Large intestine (tissue), 3 donors: ENCODE results near the gene NPC1L1. TPM values are rescaled to one million over a fixed set of nuclear protein-coding genes. Genes with fewer than 3 reads are reported as not detected.
A peak's percentile ranks its signal among the peaks of the same experiment; 100 is the strongest.
"Not testable (repeated sequence)": the region's sequence is repeated elsewhere in the genome, so short reads cannot be mapped to it uniquely, and the experiment has no call there.

Source experiments
- DNase-seq, 2 donors: peaks; one replicate each; pipeline versions ENCODE4 v3.0.0 to v3.0.0-alpha.2; 2013
- H3K27ac ChIP-seq: one replicate; pipeline ENCODE4 v1.5.1; 2013; ENCODE audit warnings: low read length
- H3K27me3 ChIP-seq: 2 replicates; pipeline ENCODE4 v1.6.1; 2013; ENCODE audit warnings: low read length; ENCODE audit not compliant: control insufficient read depth, insufficient read depth
- H3K36me3 ChIP-seq: 2 replicates; pipeline ENCODE4 v1.6.1; 2013; ENCODE audit warnings: low read length; ENCODE audit not compliant: control insufficient read depth, insufficient read depth
- H3K4me1 ChIP-seq: one replicate; pipeline ENCODE4 v1.6.1; 2013; ENCODE audit warnings: low read length; ENCODE audit not compliant: control insufficient read depth, insufficient read depth
- H3K4me3 ChIP-seq: one replicate; pipeline ENCODE4 v1.5.1; 2013; ENCODE audit warnings: low read length
- H3K9me3 ChIP-seq: one replicate; pipeline ENCODE4 v1.6.1; 2013; ENCODE audit warnings: mild to moderate bottlenecking, low read depth, low read length, moderate library complexity; ENCODE audit not compliant: control insufficient read depth
- WGBS: methylation state at CpG from one replicate; pipeline ENCODE4 v1.1.5; 2013; ENCODE audit warnings: low lambda C conversion rate; ENCODE audit not compliant: insufficient coverage; 5-methylcytosine and 5-hydroxymethylcytosine counted together
- polyA plus RNA-seq: library from polyadenylated mRNA; unstranded; fragments of 120-200 nt; gene quantifications from one replicate; pipeline ENCODE4 v1.2.1, GENCODE V29; 2013

NPC1L1 gene
- polyA plus RNA-seq, 1 donor, result 63.9 TPM

DNA sequence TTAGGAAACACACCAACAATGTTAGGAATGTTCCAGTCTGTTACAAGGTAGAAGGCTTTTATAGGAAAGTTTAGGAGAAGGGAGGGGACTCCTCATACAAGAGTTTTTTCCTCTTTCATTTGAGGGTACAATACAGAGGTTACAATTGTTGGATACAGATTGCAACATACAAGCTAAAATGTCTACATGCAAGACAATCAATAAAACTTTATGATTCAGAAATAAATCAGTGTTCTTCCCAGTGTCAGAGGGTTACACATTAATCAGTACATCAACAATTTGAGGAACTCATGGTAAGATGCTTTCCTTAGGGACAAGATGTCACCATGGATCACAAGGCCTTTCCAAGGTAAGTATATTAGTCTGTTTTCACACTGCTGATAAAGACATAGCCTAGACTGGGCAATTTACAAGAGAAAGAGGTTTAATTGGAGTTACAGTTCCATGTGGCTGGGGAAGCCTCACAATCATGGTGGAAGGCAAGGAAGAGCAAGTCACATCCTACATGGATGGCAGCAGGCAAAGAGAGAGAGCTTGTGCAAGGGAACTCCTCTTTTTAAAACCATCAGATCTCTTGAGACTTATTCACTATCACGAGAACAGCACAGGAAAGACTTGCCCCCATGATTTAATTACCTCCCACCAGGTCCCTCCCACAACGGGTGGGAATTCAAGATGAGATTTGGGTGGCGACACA, 34.4 kb downstream of the NPC1L1 start:
- not testable (repeated sequence) for H3K36me3 ChIP-seq, H3K4me3 ChIP-seq, H3K9me3 ChIP-seq, DNase-seq, H3K27ac ChIP-seq, H3K4me1 ChIP-seq, H3K27me3 ChIP-seq
- no CpG with 5 or more reads among the region's 3 CpGs for WGBS

DNA sequence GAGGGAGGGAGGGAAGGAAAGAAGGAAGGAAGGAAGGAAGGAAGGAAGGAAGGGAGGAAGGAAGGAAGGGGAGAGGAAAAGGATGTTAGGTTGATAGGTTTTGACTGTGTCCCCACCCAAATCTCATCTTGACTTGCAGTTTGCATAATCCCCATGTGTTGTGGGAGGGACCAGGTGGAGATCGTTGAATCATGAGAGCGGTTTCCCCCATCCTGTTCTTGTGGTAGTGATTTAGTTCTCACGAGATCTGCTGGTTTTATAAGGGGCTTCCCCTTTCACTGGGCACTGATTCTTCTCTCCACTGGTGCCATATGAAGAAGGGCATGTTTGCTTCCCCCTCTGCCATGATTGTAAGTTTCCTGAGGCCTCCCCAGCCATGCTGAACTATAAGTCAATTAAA, 35.5 kb downstream of the NPC1L1 start:
- no CpG with 5 or more reads among the region's 3 CpGs for WGBS
- no peak overlapping the region for H3K27ac ChIP-seq
- no peaks in the 10 kb centered on the region for H3K9me3 ChIP-seq
- H3K27me3 ChIP-seq, result no peaks in the 10 kb centered on the region
- no peaks in the 10 kb centered on the region for H3K4me1 ChIP-seq
- H3K36me3 ChIP-seq, result no peaks in the 10 kb centered on the region
- no peak for DNase-seq
- no peak overlapping the region for H3K4me3 ChIP-seq

DNA sequence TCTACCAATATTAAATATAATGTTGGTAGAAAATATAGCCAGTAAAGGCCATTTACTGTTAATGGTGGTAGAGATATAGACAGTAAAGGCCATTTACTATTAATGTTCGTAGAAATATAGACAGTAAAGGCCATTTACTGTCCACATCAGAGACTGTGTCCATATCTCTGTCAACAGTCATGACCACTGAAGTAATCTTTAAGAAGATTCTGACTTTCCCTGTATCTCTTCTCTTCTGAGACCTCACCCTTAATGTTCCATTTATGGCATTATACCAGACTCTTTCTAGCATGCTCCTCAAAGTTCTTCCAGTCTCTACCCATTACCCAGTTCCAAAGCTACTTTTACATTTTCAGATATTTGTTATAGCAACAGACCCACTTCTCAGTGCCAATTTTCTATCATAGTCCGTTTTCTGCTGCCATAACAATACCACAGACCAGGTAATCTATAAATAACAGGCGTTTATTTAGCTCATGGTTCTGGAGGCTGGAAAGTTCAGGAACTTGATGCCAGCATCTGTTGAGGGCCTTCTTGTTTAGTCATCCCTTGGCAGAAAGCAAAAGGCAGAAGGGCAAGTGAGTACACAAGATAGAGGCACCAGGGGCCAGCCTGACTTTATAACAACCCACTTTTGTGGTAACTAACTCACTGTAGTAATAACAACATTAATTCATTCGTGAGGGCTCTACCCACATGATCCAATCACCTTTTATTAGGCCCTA, 42.7 kb downstream of the NPC1L1 start:
- H3K27ac ChIP-seq, result no peak overlapping the region
- H3K36me3 ChIP-seq, result no peaks in the 10 kb centered on the region
- WGBS, result no CpG with 5 or more reads among the region's 4 CpGs

DNA sequence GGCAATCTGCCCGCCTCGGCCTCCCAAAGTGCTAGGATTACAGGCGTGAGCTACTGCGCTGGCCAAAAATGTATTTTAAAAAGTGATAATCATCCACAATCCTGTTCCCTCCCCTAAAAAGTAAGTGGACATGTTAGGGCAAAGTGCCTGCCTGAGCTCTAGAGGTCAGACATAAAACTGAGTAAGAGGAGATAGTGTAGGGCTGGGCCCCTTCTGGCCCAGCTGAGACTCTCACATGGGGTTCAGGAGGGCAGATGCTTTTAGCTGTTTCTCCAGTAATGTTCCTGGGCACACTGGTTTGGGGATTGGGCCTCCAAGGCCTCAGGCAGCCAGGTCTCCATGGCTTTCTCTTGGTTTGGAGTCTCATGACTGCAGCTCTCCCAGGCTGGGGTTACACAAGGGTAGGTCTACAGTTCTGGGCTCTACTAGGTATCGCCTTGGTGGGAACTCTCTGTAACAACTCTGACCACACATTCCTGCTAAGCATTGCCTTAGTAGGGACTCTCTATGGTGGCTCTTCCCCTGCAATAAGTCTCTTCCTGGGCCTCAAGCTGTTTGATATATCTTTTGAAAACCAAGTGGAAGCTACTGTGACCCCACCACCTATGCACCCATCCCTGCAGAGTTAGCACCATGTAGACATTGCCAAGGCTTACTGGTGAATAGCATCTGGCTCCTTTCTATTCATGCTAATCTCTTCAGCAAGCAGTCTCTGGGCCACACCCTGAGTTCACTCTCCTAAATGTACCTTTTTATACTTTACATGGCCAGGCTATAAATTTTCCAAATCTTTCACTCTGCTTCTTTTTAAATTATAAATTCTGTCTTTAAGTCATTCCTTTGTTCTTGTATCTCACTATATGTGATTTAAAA, 43.7 kb downstream of the NPC1L1 start:
- H3K4me3 ChIP-seq, result no peak overlapping the region
- H3K9me3 ChIP-seq, result no peaks in the 10 kb centered on the region
- peaks cover 5% of the 10 kb centered on the region for H3K4me1 ChIP-seq
- H3K27ac ChIP-seq, result no peak overlapping the region
- DNase-seq, result peak; percentile 40 to 59
- H3K36me3 ChIP-seq, result no peaks in the 10 kb centered on the region
- WGBS, result no CpG with 5 or more reads among the region's 5 CpGs
- no peaks in the 10 kb centered on the region for H3K27me3 ChIP-seq

More for the DNA sequence above, 42.7 kb downstream of the NPC1L1 start:
- peaks cover 5% of the 10 kb centered on the region for H3K4me1 ChIP-seq
- H3K4me3 ChIP-seq, result no peak overlapping the region
- no peaks in the 10 kb centered on the region for H3K9me3 ChIP-seq
- no peak for DNase-seq
- H3K27me3 ChIP-seq, result no peaks in the 10 kb centered on the region

- no peaks in the 10 kb centered on the region for H3K27me3 ChIP-seq
- no peak for DNase-seq
- peaks cover 5% of the 10 kb centered on the region for H3K4me1 ChIP-seq
- H3K36me3 ChIP-seq, result no peaks in the 10 kb centered on the region
- H3K9me3 ChIP-seq, result no peaks in the 10 kb centered on the region
- no peak overlapping the region for H3K4me3 ChIP-seq
- H3K27ac ChIP-seq, result no peak overlapping the region
- WGBS, result no CpG with 5 or more reads among the region's 1 CpG
Measured at GRCh38 chr7:44496385-44496784, 44.7 kb downstream of the NPC1L1 start.

GRCh38 chr7:44494960-44495359, 46.2 kb downstream of the NPC1L1 start:
- H3K4me3 ChIP-seq, result no peak overlapping the region
- H3K27me3 ChIP-seq, result no peaks in the 10 kb centered on the region
- no peak for DNase-seq
- H3K27ac ChIP-seq, result no peak overlapping the region
- no peaks in the 10 kb centered on the region for H3K36me3 ChIP-seq
- peaks cover 5% of the 10 kb centered on the region for H3K4me1 ChIP-seq
- no peaks in the 10 kb centered on the region for H3K9me3 ChIP-seq
- 60% methylated on average over 1 of the region's 2 CpGs for WGBS

- 0% methylated on average over 2 of the region's 3 CpGs for WGBS
- H3K36me3 ChIP-seq, result no peaks in the 10 kb centered on the region
- H3K27ac ChIP-seq, result peak overlapping the region; percentile 90
- peak overlapping the region; percentile 75 for H3K4me3 ChIP-seq
- no peaks in the 10 kb centered on the region for H3K27me3 ChIP-seq
- DNase-seq, result no peak
- no peaks in the 10 kb centered on the region for H3K9me3 ChIP-seq
- H3K4me1 ChIP-seq, result peaks cover 20% of the 10 kb centered on the region
Measured at GRCh38 chr7:44491229-44491628, 49.9 kb downstream of the NPC1L1 start.

DNA sequence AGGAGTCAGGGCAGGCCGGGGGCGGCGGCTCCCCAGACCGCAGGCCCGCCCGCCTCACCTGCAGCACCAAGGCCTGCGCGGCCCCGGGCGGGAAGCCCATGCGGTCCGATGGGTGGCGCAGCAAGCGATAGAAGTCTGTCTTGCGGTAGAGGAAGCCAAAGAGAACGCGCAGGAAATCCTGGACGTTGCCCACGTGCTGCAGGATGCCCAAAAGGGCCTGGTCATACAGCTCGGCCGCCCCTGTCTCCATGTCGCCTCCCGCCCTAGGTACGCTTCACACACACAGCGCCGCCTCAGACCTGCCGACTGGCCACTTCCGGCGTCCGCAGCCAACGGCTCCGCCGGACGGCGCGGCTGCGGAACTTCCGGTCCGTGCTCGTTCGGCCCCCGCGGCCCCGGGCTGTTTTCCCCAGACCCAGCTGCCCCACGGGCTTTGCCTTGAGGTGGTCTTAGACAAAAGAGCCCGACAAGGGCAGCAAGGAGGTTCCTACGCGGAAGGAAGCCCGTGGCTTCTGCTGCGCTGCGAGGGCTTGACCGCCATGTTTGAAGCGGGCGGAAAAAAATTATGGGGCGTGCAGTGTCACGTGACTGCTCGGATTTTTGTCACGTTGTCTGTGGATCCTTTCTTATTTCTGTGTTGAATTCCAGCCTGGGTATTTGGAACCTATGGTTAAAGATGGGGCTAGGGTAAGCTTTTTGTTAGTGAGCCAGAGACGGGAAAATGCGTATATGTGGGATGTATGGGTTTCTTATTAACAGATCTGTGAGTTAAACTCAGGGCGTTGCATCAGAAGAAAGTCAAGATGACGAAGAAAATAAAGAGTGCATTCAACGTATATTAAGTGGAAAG, 50.6 kb downstream of the NPC1L1 start, which contains the start of gene NUDCD3:
TSS of gene NUDCD3 (minus strand) at position 308 of the 850 bp plus-strand sequence. CDS start at position 250, 58 bp downstream.
- Histone ChIP-seq H3K27me3 (no peaks in the 10 kb centered on the region), H3K4me3 (peak within 1 kb of the TSS; percentile 75), H3K36me3 (no peaks in the 10 kb centered on the region), H3K9me3 (no peaks in the 10 kb centered on the region), H3K4me1 (peaks cover 20% of the 10 kb centered on the region), H3K27ac (peak within 1 kb of the TSS; percentile 90)
- 0% methylated on average over 6 of the region's 63 CpGs for WGBS
- DNase-seq, result peak; percentile 73 to 95

DNA sequence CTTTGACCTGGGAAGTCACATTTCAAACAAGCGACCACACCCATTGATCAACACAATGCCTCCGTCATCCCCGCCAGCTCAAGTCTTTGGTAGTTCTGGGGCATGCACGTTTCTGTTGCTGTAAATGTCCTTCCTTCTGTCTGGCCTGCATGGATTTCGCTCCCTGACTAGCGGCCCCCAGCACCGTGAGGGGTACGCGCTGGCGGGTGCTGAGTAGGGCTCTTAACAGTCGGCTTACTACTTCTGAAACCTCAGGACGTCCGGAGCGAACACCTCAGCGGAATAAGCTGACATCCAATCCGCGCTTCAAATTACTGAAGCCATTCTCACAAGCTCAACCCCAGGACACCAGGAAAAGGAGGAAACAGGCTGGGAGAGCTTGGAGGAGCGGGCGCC, 51.2 kb downstream of the NPC1L1 start:
- H3K27me3 ChIP-seq, result no peaks in the 10 kb centered on the region
- H3K27ac ChIP-seq, result peak overlapping the region; percentile 90
- H3K36me3 ChIP-seq, result peaks cover 3% of the 10 kb centered on the region
- H3K4me1 ChIP-seq, result peaks cover 20% of the 10 kb centered on the region
- no peaks in the 10 kb centered on the region for H3K9me3 ChIP-seq
- peak; percentile 33 to 79 for DNase-seq
- peak overlapping the region; percentile 75 for H3K4me3 ChIP-seq
- WGBS, result no CpG with 5 or more reads among the region's 19 CpGs
